MM.1S (cell line): Measurements from ENCODE around the gene DCLK1.

ENCODE experiments used
- CTCF ChIP-seq: fragments of 300-600 bp; sonication (generic); IDR thresholded peaks from 2 replicates; pipeline ENCODE4 v1.5.1; 2016; ENCODE audit warnings: antibody characterized with exemption, low read length, mixed read lengths
- EZH2phosphoT487 ChIP-seq: fragments of 300-600 bp; sonication (generic); IDR thresholded peaks from 2 replicates; pipeline ENCODE4 v1.6.1; 2018; ENCODE audit warnings: antibody characterized with exemption, low read length

- TF ChIP-seq EZH2phosphoT487 (no peak), CTCF (no peak)
These were observed 215.0 kb downstream of the DCLK1 start for GRCh38 chr13:35916146-35916545.
